Hepatocyte (in vitro differentiated cells): ENCODE data around the gene OTOP3. TPM values are rescaled to one million over a fixed set of nuclear protein-coding genes. Genes with fewer than 3 reads are reported as not detected.
"Not testable (repeated sequence)": the region's sequence is repeated elsewhere in the genome, so short reads cannot be mapped to it uniquely, and the experiment has no call there.

ENCODE experiments used
- DNase-seq: peaks from one replicate; pipeline ENCODE4 v3.0.0-alpha.2; 2016; ENCODE audit warnings: low spot score
- H2AFZ ChIP-seq: fragments of 200-600 bp; sonication (generic); 2 replicates; pipeline ENCODE4 v1.6.0; 2016; ENCODE audit warnings: antibody characterized with exemption, mild to moderate bottlenecking
- H3K27ac ChIP-seq: fragments of 200-600 bp; sonication (generic); 2 replicates; pipeline ENCODE4 v1.5.1; 2016; ENCODE audit warnings: mild to moderate bottlenecking
- H3K27me3 ChIP-seq: fragments of 200-600 bp; sonication (generic); 2 replicates; pipeline ENCODE4 v1.6.1; 2016
- H3K36me3 ChIP-seq: fragments of 200-600 bp; sonication (generic); replicated peaks from 2 replicates; pipeline ENCODE4 v1.5.1; 2016; ENCODE audit warnings: low read depth; ENCODE audit not compliant: insufficient read depth
- H3K4me1 ChIP-seq: fragments of 200-600 bp; sonication (generic); 2 replicates; pipeline ENCODE4 v1.5.1; 2016; ENCODE audit warnings: mild to moderate bottlenecking, moderate library complexity; ENCODE audit not compliant: insufficient read depth
- H3K4me2 ChIP-seq: fragments of 200-600 bp; sonication (generic); 2 replicates; pipeline ENCODE4 v1.6.0; 2016
- H3K4me3 ChIP-seq: fragments of 200-600 bp; sonication (generic); 2 replicates; pipeline ENCODE4 v1.5.1; 2016; ENCODE audit warnings: mild to moderate bottlenecking
- H3K79me2 ChIP-seq: fragments of 200-600 bp; sonication (generic); 2 replicates; pipeline ENCODE4 v1.6.0; 2017; ENCODE audit warnings: mild to moderate bottlenecking
- H3K9me2 ChIP-seq: fragments of 200-600 bp; sonication (generic); replicated peaks from 2 replicates; pipeline ENCODE4 v1.6.0; 2017; ENCODE audit warnings: mild to moderate bottlenecking; ENCODE audit not compliant: insufficient read depth
- H3K9me3 ChIP-seq: fragments of 200-600 bp; sonication (generic); 2 replicates; pipeline ENCODE4 v1.5.1; 2016; ENCODE audit warnings: low read depth, mild to moderate bottlenecking
- H4K20me1 ChIP-seq: fragments of 200-600 bp; sonication (generic); 2 replicates; pipeline ENCODE4 v1.6.0; 2016; ENCODE audit warnings: mild to moderate bottlenecking; ENCODE audit not compliant: insufficient read depth, poor library complexity, severe bottlenecking
- EZH2 ChIP-seq: fragments of 200-600 bp; sonication (generic); IDR thresholded peaks from 2 replicates; pipeline ENCODE4 v1.6.1; 2016; ENCODE audit warnings: antibody characterized with exemption, mild to moderate bottlenecking, borderline replicate concordance
- EZH2phosphoT487 ChIP-seq: fragments of 200-600 bp; sonication (generic); IDR thresholded peaks from one replicate; pipeline ENCODE4 v1.6.1; 2018; ENCODE audit warnings: antibody characterized with exemption, mild to moderate bottlenecking, low read depth, moderate library complexity; ENCODE audit not compliant: unreplicated experiment, severe bottlenecking
- WGBS: methylation state at CpG from one replicate; pipeline ENCODE4 v1.1.6; 2016; ENCODE audit warnings: low lambda C conversion rate; ENCODE audit errors: missing lambda C conversion rate; 5-methylcytosine and 5-hydroxymethylcytosine counted together
- polyA plus RNA-seq: library from polyadenylated mRNA; unstranded; fragments of >200 nt; fragmentation: Nextera tagmentation; extraction: Ambion mirVana; gene quantifications from 2 replicates; pipeline ENCODE4 v1.2.1, GENCODE V29; 2016
- total RNA-seq: library from RNA; depleted of rRNA; stranded (reverse); fragments of >200 nt; gene quantifications from 2 replicates; pipeline ENCODE4 v1.2.3, GENCODE V29; 2014
- TF ChIP-seq, protein P1 (sequence below): fragments of 200-600 bp; sonication (generic); IDR thresholded peaks from 2 replicates; pipeline ENCODE4 v1.5.1; 2016; ENCODE audit warnings: antibody characterized with exemption, mild to moderate bottlenecking; ENCODE audit not compliant: poor library complexity

OTOP3 gene
- total and polyA plus RNA-seq, 2 experiments from 2014 or later, result 0.43 TPM; not detected in 1

DNA sequence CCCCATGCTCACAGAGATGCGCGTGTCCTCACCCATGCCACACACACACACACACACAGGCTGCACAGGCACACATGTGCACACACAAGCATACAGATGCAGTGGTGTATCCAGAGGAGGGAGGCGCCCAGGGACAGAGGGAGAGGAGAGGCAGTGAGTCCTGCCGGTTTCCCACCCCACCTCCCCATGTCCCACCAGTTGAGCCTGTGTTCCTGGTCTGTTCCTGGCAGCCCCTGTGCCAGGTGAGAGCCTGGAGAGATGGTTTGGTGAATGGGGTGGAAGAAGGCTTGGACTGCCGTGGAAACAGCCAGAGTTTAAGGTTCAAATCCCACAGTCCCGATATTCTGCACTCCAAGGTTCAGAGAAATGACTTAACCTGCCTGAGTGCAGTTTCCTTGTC lies 32.0 kb upstream of the OTOP3 start:
- no peaks in the 10 kb centered on the region for H3K27me3 ChIP-seq
- peaks cover 5% of the 10 kb centered on the region for H3K4me1 ChIP-seq
- DNase-seq, result no peak
- H3K9me3 ChIP-seq, result no peaks in the 10 kb centered on the region
- H3K4me3 ChIP-seq, result no peak overlapping the region
- no peak overlapping the region for H2AFZ ChIP-seq
- no peaks in the 10 kb centered on the region for H3K9me2 ChIP-seq
- no peaks in the 10 kb centered on the region for H3K79me2 ChIP-seq
- no peaks in the 10 kb centered on the region for H3K36me3 ChIP-seq
- H3K4me2 ChIP-seq, result no peak overlapping the region
- no peaks in the 10 kb centered on the region for H4K20me1 ChIP-seq
- H3K27ac ChIP-seq, result no peak overlapping the region
- TF ChIP-seq, protein P1, sequence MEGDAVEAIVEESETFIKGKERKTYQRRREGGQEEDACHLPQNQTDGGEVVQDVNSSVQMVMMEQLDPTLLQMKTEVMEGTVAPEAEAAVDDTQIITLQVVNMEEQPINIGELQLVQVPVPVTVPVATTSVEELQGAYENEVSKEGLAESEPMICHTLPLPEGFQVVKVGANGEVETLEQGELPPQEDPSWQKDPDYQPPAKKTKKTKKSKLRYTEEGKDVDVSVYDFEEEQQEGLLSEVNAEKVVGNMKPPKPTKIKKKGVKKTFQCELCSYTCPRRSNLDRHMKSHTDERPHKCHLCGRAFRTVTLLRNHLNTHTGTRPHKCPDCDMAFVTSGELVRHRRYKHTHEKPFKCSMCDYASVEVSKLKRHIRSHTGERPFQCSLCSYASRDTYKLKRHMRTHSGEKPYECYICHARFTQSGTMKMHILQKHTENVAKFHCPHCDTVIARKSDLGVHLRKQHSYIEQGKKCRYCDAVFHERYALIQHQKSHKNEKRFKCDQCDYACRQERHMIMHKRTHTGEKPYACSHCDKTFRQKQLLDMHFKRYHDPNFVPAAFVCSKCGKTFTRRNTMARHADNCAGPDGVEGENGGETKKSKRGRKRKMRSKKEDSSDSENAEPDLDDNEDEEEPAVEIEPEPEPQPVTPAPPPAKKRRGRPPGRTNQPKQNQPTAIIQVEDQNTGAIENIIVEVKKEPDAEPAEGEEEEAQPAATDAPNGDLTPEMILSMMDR, result no peak
- WGBS, result 87% methylated on average over 6 of the region's 6 CpGs

DNA sequence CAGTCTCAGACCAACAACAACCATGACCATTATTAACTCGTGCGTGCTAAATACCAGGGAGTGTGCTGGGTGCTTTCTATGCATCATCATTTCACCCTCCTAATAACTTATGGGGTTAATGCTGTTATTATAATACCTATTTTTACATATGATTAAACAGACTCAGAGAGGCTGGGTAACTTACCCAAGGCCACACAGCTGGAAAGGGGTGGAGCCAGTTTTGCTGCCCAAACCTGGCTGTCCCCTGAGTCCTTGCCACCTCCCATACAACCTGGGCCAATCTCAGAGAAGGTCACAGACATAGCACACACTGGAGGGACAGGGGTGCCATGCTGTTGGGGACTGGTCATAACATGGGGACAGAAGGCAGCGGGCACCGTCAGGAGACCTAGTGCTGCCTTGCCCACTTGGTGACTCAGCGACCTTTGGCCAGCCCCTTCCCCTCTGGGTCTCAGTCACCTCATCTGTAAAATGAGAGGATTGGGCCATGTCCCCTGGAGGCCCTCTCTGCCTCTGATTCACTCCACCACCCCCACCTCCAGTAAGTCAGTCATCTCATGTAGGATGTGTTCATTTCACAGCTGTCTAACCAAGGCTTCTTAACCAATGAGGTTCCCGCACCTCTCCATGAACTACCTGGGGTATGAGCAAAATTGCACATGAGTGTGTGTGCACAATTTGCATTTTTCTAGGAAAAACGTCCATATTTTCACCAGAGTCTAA lies 30.9 kb upstream of the OTOP3 start:
- no peak for TF ChIP-seq EZH2
- TF ChIP-seq, protein P1, result no peak
- TF ChIP-seq EZH2phosphoT487, result no peak
- Histone ChIP-seq H3K4me1 (peaks cover 5% of the 10 kb centered on the region), H3K9me2 (no peaks in the 10 kb centered on the region), H3K79me2 (no peaks in the 10 kb centered on the region), H3K27ac (no peak overlapping the region), H3K36me3 (no peaks in the 10 kb centered on the region), H3K9me3 (no peaks in the 10 kb centered on the region), H3K4me2 (no peak overlapping the region), H4K20me1 (no peaks in the 10 kb centered on the region), H3K4me3 (no peak overlapping the region), H3K27me3 (no peaks in the 10 kb centered on the region), H2AFZ (no peak overlapping the region)
- 87% methylated on average over 7 of the region's 7 CpGs for WGBS
- DNase-seq, result no peak

DNA sequence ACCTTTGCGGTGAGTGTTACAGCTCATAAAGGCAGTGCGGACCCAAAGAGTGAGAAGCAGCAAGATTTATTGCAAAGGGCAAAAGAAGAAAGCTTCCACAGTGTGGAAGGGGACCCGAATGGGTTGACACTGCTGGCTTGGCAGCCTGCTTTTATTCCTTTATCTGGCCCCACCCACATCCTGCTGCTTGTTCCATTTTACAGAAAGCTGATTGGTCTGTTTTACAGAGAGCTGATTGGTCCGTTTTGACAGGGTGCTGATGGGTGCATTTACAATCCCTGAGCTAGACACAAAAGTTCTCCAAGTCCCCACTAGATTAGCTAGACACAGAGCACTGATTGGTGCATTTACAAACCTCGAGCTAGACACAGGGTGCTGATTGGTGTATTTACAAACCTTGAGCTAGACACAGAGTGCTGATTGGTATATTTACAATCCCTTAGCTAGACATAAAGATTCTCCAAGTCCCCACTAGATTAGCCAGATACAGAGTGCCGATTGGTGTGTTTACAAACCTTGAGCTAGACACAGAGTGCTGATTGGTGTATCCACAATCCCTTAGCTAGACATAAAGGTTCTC lies 29.4 kb upstream of the OTOP3 start:
- H3K27me3 ChIP-seq, H3K4me2 ChIP-seq, H3K4me1 ChIP-seq, H4K20me1 ChIP-seq, H3K36me3 ChIP-seq, H3K9me3 ChIP-seq, DNase-seq, H2AFZ ChIP-seq, H3K9me2 ChIP-seq, H3K4me3 ChIP-seq, H3K27ac ChIP-seq, H3K79me2 ChIP-seq: not testable (repeated sequence)
- 84% methylated on average over 6 of the region's 6 CpGs for WGBS

DNA sequence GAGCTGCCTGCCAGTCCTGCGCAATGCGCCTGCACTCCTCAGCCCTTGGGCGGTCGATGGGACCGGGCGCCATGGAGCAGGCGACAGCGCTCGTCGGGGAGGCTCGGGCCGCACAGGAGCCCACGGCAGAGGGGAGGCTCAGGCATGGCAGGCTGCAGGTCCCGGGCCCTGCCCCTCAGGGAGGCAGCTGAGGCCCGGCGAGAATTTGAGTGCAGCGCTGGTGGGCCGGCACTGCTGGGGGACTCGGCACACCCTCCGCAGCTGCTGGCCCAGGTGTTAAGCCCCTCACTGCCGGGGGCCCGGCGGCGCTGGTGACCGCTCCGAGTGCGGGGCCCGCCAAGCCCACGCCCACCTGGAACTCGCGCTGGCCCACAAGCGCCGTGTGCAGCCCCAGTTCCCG lies 28.7 kb upstream of the OTOP3 start:
- H3K9me3 ChIP-seq, result no peaks in the 10 kb centered on the region
- WGBS, result 97% methylated on average over 23 of the region's 34 CpGs

DNA sequence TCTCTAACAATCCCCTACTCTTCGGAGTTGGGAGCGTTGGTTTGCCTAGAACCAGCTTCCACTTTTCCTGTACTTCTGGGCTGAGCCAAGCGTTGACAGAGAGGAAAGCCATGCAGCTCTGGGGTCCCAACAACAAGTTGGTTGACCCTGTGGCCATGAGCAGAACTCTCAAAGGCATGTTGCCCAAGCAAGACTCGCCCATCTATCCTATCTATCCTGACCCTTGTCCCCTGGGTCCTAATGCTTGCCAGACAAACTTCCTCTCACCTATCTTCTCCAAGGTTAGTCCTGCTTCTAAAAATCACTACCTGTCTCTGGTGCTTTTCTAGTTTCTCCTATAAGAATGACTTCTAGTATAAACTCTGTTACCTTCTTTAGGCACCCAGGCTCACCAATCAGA lies 26.6 kb upstream of the OTOP3 start:
- WGBS, result 61% methylated on average over 4 of the region's 4 CpGs
- H2AFZ ChIP-seq, H3K36me3 ChIP-seq: not testable (repeated sequence)

More for the DNA sequence above, 28.7 kb upstream of the OTOP3 start:
- Histone ChIP-seq H3K79me2 (no peaks in the 10 kb centered on the region), H3K27ac (no peak overlapping the region), H3K4me1 (peaks cover 13% of the 10 kb centered on the region), H3K9me2 (no peaks in the 10 kb centered on the region), H3K4me2 (no peak overlapping the region), H2AFZ (no peak overlapping the region), H3K36me3 (no peaks in the 10 kb centered on the region), H3K27me3 (no peaks in the 10 kb centered on the region), H4K20me1 (no peaks in the 10 kb centered on the region), H3K4me3 (no peak overlapping the region)
- TF ChIP-seq EZH2, result no peak
- TF ChIP-seq, protein P1, result no peak
- no peak for DNase-seq

DNA sequence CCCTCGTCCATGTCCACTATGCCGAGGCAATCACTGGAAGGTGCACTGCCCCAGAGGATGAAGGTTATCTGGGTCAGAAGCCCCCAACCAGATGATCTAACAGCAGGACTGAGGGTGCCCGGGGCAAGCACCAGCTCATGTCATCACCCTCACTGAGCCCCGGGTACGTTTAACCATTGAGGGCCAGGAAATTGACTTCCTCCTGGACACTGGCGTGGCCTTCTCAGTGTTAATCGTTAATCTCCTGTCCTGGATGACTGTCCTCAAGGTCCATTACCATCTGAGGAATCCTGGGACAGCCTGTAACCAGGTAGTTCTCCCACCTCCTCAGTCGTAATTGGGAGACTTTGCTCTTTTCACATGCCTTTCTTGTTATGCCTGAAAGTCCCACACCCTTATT lies 24.3 kb upstream of the OTOP3 start:
- peak overlapping the region; percentile 87 for H3K27ac ChIP-seq
- not testable (repeated sequence) for DNase-seq, H3K27me3 ChIP-seq, H4K20me1 ChIP-seq, H3K9me2 ChIP-seq, H3K79me2 ChIP-seq, H2AFZ ChIP-seq, H3K4me3 ChIP-seq, H3K9me3 ChIP-seq, H3K4me2 ChIP-seq, H3K36me3 ChIP-seq
- 54% methylated on average over 8 of the region's 8 CpGs for WGBS
- peaks cover 17% of the 10 kb centered on the region for H3K4me1 ChIP-seq

More for the DNA sequence above, 26.6 kb upstream of the OTOP3 start:
- H3K9me3 ChIP-seq, DNase-seq, H3K27ac ChIP-seq, H3K4me2 ChIP-seq, H3K79me2 ChIP-seq, H3K4me3 ChIP-seq, H3K27me3 ChIP-seq, H4K20me1 ChIP-seq, H3K9me2 ChIP-seq: not testable (repeated sequence)
- H3K4me1 ChIP-seq, result peaks cover 17% of the 10 kb centered on the region
